G401.6 (cell line): ENCODE results near the gene LRRC8B.
"Not testable (repeated sequence)": the region's sequence is repeated elsewhere in the genome, so short reads cannot be mapped to it uniquely, and the experiment has no call there.

ENCODE experiments used
- FAIRE-seq: peaks from 2 replicates; lab custom pipeline; 2012; peaks lifted over from hg19 to GRCh38; lab: Jason Lieb, UNC

Gene LRRC8B

DNA sequence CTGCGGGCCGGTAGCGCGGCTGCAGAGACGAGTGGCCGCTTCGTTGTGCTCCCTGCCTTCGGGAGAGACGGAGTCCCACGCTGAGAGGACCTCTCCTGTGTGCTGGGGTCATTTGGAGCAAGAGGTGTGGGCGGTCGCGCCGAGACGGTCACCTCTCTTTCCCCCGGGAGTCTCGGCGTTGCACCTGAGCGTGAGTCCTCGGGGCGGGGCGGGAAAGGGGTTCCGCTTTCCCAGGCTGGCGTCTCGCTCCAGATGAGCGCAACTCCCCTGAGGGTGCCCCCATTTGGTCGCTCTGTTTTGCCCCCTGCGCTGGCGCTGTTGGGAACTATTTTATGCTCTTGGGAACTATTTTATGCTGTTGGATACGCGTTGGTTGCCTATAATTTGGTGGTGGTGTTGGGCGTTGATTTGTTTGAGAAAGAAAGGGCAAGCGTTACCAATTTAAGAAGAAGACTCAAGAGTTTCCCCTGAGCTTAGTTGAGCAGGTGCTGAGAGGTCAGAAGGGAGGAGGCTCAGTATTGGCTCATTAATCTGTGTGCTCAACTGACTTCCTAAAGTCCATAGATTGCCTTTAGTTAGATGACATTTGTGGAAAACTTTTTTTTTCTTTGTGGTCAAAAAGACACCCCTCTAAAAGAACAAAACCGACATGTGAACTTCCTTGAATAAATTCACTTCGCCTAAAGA, 683 bp downstream of the LRRC8B start:
- no peak for FAIRE-seq

DNA sequence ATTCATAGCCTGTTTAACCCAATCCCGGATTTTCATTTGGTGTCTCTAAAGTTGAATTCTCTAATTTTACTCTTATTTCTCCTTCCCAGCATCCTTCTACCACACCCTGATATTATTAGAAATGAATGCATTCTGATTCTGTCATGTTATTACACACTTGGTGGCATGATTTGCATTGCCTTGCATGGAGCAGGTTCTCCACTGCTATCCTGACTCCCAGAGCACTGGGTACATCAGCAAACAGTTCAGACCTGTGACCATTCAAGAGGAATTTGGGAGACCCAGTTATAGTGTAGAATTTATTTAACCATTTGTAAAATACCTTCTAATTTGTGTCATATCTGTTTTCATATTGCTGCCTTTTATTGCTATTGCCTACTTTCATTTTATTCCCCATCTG, 2.6 kb downstream of the LRRC8B start:
- FAIRE-seq, result no peak

DNA sequence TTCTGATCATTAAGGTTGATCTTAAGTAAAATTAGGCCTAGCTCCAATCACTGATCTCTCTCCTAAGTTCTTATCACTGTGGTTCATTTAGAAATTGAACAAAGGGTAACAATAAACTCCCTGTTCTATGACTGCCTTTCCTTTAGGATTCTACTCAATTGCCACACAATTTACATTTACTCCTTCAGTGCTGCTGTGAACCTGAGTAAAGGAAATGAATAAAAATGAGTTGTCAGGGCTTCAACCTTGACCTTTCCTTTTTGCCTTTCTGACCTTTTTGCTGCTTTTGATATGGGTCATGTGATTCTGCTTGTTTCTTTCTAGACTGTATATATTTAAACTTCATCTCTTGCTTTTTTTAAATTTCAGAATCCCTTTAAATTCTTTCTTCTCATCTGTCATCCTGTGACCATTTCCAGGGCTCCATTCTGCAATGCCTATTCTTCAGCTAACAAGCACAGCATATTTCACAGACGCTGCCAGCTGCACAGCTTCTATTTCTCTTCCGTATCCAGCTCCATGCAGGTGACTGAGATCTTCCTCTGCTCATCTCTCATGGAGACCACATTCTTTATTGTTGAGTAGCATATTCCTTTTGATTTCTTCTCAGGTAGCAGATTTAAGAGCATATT, 3.2 kb downstream of the LRRC8B start:
- FAIRE-seq, result no peak

- no peak for FAIRE-seq
Observed at GRCh38 chr1:89528382-89528780, 3.8 kb downstream of the LRRC8B start.

DNA sequence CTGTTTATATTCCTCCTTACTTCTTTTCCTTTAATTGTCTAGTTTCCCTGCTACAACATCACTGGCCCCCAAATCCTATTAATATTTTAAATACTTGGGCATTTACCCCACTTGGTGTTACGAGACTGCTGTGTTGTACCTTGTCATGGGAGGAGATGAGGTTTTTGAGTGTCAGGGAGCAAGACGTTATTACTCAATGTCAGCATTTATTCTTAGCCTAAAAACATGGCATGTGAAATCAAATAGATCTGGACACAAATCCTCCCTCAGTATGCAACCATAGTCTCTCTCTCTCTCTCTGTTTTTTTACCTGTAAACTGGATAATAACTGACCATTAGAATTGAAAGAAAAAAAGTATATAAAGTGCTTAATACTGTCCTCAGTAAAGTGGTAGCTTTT, 4.6 kb downstream of the LRRC8B start:
- FAIRE-seq, result no peak

DNA sequence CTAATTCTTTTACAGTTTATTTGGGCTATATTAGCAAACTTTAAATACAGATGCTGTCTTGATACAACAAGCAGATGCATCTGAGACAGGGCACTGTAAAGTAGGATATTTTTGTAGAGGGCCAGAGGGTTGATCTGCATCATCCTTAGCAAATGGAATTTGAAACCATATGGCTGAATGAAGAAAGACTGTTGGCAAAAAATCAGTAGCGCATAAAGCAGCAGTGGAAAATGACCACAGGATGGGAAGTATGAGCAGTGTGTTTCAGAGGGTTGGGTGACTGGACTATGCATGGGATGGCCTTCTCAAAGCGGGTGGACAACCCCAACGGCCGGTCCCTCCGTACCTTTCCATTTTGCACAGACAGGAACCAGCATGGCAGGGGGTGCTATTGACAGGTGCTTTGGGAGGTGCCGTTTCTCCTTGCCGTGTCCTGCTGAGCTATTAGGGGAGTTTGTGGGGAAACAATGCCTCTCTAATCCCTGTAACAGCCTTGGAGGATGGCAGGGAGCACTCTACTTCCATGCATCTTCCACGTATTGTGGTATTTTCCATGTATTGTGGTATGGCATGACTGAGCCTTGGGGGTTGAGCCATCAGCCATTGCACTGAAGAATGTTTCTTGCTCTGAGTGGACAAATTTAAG, 5.9 kb downstream of the LRRC8B start:
- no peak for FAIRE-seq

- no peak for FAIRE-seq
Observed at GRCh38 chr1:89531480-89532139, 7.0 kb downstream of the LRRC8B start.

DNA sequence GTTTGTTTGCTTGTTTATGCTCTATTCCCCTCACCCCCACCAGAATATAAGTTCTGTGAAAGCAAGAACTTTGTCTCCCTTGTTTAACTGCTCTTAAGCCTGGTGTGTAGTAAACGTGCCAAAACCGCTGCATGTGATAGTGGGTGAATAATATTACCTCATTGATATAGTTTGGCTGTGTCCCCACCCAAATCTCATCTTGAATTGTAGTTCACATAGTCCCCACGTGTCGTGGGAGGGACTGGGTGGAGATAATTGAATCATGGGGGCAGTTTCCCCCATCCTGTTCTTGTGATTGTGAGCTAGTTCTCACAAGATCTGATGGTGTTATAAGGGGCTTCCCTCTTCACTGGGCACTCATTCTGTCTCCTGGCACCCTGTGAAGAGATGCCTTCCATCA, 7.6 kb downstream of the LRRC8B start:
- no peak for FAIRE-seq

DNA sequence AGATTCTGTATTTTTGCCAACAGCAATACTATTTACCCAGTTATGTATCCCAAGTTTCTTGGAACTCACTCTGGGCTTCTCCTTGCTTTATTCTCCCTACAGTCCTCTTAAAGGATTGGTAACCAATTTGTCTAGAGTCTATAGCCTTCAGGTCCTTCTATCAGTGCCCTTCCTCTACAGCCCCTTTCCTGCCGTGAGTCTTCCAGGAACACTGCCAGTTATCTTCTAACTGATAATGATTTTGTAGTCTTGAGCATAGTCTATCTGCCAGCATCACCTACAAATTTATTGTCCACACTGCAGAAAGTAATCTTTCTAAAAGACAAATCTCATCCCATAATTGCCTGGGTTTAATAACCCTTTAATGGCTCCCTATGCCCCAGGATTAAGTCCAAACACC, 8.2 kb downstream of the LRRC8B start:
- FAIRE-seq, result no peak

- FAIRE-seq, result no peak
Observed at GRCh38 chr1:89535537-89535936, 10.9 kb downstream of the LRRC8B start.

DNA sequence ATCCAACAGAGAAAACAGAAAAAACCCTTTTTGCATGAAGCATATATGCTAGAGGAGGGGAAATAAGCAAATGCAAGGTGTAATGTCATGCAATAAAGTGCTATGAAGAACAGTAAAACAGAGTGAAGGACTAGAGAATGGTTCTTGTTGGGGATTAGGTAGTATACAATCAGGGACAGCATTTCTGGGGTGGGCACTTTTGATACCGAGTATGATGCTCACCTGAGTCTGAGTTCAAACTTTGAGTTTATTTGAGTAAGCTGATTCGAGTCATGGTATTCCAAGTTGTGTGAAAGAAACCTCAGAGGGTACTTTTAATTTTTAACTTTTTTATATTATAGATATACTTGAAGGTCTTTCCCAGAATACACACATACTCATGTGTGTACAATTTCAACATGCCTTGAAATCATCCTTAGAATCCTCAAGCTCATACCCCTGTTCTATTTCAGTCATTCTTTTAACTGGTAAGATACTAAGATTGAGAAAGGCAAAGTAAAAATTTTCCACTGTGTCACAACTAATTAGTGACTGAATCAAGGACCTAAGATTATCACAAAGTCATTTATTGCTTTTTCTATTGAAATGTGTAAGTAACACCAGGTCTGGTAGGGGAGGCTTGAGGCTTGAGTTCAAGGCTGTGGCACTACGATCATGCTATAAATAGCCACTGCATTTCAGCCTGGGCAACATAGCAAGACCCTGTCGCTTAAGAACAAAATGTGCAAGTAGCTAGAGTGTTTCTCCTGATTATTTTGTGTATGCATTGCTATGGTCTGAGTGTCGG, 12.1 kb downstream of the LRRC8B start:
- no peak for FAIRE-seq

DNA sequence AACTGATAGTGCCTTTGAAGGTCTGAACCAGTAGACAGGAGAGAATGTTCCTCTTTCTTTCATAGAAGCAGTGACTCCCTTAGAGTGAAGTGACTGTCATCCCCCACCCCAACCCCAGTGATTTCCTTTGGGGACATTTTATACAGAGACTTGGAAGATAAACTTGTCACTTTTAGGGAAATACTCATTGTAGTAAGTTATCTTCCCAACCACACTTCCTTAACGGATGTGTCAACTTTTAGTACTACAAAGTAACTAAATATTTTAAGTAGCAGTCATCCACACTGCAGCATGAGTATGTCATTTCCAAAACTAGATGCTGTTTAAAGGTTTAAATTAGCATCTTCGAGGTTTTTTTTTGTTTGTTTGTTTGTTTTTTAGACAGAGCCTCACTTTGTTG, 13.7 kb downstream of the LRRC8B start:
- no peak for FAIRE-seq

GRCh38 chr1:89539128-89539527, 14.5 kb downstream of the LRRC8B start:
- FAIRE-seq, result no peak

GRCh38 chr1:89540406-89540970, 15.9 kb downstream of the LRRC8B start:
- no peak for FAIRE-seq

DNA sequence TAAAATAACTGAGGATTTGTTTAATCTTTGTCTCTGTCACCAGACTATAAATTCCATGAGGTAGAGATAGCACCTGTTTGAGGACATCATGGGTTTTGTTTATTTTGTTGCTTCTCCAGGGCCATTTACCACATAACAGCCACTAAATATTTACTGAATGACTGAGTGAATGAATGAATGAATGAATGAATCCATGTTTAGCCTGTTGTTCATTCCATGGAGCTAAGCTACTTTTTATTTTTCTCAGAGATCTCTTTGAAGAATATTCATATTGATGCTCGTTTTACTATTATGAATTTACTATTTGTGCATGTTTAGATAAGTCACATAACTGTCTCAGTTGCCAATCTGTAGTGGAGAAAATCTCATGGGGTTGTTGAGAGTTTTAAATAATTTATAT, 17.7 kb downstream of the LRRC8B start:
- FAIRE-seq, result no peak

DNA sequence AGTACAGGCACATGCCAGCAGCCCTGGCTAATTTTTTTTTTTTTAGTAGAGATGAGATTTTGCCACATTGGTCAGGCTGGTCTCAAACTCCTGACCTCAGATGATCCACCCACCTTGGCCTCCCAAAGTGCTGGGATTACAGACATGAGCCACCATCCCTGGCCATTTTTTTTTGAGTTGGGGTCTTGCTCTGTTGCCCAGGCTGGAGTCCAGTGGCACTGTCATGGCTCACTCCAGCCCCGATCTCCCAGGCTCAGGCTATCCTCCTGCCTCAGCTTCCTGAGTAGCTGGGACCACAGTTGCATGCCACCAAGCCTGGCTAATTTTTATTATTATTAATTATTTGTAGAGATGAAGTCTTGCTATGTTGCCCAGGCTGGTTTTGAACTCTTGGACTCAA, 19.0 kb downstream of the LRRC8B start:
- not testable (repeated sequence) for FAIRE-seq

GRCh38 chr1:89545264-89546038, 20.8 kb downstream of the LRRC8B start:
- FAIRE-seq, result no peak

- FAIRE-seq, result no peak
Observed at GRCh38 chr1:89546082-89546889, 21.7 kb downstream of the LRRC8B start.

DNA sequence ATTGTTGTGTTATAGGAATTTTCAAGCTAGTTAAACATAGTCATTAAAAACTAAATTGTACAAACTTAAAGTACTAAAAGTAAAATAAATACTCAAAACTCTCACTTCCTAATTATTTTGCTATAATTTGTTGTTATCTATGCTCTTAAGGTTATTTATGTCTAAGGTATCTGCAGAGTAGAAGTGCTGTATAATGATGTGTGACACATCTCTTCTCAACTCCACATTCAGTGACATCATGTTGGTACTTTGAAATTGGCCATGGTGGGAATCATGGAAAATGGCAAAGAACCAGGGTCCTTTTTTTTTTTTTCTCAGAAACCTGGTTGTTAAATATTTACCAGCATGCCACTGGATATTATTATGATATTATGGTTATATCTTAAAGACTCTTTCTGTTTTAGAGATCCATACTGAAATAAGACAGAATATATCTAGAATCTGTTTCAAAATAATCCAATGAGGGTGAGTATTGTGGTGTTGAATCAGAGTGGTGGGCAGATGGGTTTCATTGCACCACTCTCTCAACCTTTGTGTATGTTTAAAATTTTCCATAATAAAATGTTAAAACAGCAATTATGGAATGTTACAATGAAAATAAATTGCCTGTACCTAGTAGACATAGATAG, 22.4 kb downstream of the LRRC8B start:
- peak; percentile 66 for FAIRE-seq

DNA sequence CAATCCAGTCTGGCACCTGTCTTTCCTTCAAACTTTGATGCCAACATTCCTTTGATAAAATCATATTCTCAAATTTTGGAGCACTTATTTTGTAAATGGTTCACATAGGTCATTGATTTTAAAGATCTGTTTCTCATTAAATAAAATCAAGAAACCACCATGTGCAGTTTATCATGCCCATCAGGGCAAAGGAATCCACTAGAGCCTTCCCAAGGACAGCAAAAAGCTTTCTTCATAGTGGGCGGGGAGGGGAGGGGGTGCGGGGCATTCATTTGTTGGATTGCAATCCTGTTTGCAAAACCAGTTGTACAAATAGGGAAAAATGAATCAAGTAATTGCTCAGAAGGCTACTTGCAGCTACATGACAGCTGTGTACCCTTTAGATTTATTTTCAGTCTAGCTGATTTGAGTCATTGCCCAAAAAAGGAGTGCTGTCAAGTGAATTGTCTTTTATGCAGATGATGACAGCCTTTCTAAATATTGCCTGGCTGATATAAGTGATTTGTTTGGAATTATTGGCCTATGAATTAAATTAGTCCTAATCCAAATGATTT, 23.0 kb downstream of the LRRC8B start:
- no peak for FAIRE-seq
